Measurements from ENCODE around the gene SHE. TPM values are rescaled to one million over a fixed set of nuclear protein-coding genes. Genes with fewer than 3 reads are reported as not detected.

SHE gene
- polyA plus RNA-seq, 1 donor from 2014 or later, result 0.04 TPM

GRCh38 chr1:154430903-154431302 lies 71.3 kb downstream of the SHE start:
- Histone ChIP-seq H3K27ac (ENCODE audit: low read length) (no peak overlapping the region), H3K9ac (ENCODE audit: low read length) (no peak overlapping the region), H3F3A (ENCODE audit: insufficient read depth, low read length, poor library complexity, severe bottlenecking) (no peaks in the 10 kb centered on the region), H3K27me3 (ENCODE audit: insufficient read depth, low read depth, low read length) (no peaks in the 10 kb centered on the region), H3K79me2 (replicated peaks; ENCODE audit: insufficient read depth, low read length) (no peaks in the 10 kb centered on the region), H3K4me3 (ENCODE audit: low read length) (no peak overlapping the region), H2AFZ (ENCODE audit: low read depth, low read length) (no peak overlapping the region), H3K9me3 (ENCODE audit: low read length) (no peaks in the 10 kb centered on the region), H3K4me2 (ENCODE audit: low read length) (no peak overlapping the region), H3K9me2 (ENCODE audit: insufficient read depth, low read length) (no peaks in the 10 kb centered on the region), H4K20me1 (ENCODE audit: insufficient read depth) (no peaks in the 10 kb centered on the region), H3K36me3 (ENCODE audit: insufficient read depth, low read length) (no peaks in the 10 kb centered on the region)
- TF ChIP-seq EZH2 (IDR thresholded peaks at IDR 0.05; ENCODE audit: borderline replicate concordance, insufficient read depth, low read length, poor library complexity, severe bottlenecking) (no peak), MXI1 (conservative IDR thresholded peaks at IDR 0.05; ENCODE audit: poor library complexity, severe bottlenecking) (no peak), TAF1 (IDR thresholded peaks at IDR 0.05; ENCODE audit: low read depth) (no peak), REST (IDR thresholded peaks at IDR 0.05; ENCODE audit: borderline replicate concordance) (no peak), CTCF (IDR thresholded peaks at IDR 0.05; ENCODE audit: poor library complexity, severe bottlenecking) (no peak), POLR2AphosphoS5 (IDR thresholded peaks at IDR 0.05) (no peak), RAD21 (conservative IDR thresholded peaks at IDR 0.05) (no peak), EP300 (conservative IDR thresholded peaks at IDR 0.05; ENCODE audit: poor library complexity, severe bottlenecking) (no peak), SMC3 (conservative IDR thresholded peaks at IDR 0.05; ENCODE audit: poor library complexity) (no peak)

- Histone ChIP-seq H3K27me3 (ENCODE audit: insufficient read depth, low read depth, low read length) (no peaks in the 10 kb centered on the region), H3K9ac (ENCODE audit: low read length) (no peak overlapping the region), H3K79me2 (replicated peaks; ENCODE audit: insufficient read depth, low read length) (no peaks in the 10 kb centered on the region), H2AFZ (ENCODE audit: low read depth, low read length) (no peak overlapping the region), H3F3A (ENCODE audit: insufficient read depth, low read length, poor library complexity, severe bottlenecking) (no peaks in the 10 kb centered on the region), H4K20me1 (ENCODE audit: insufficient read depth) (no peaks in the 10 kb centered on the region), H3K9me2 (ENCODE audit: insufficient read depth, low read length) (no peaks in the 10 kb centered on the region), H3K36me3 (ENCODE audit: insufficient read depth, low read length) (no peaks in the 10 kb centered on the region), H3K4me2 (ENCODE audit: low read length) (no peak overlapping the region), H3K9me3 (ENCODE audit: low read length) (no peaks in the 10 kb centered on the region), H3K27ac (ENCODE audit: low read length) (no peak overlapping the region), H3K4me3 (ENCODE audit: low read length) (no peak overlapping the region)
- TF ChIP-seq CTCF (IDR thresholded peaks at IDR 0.05; ENCODE audit: poor library complexity, severe bottlenecking), result no peak
- no peak for TF ChIP-seq POLR2AphosphoS5 (IDR thresholded peaks at IDR 0.05)
- no peak for TF ChIP-seq RAD21 (conservative IDR thresholded peaks at IDR 0.05)
- TF ChIP-seq MXI1 (conservative IDR thresholded peaks at IDR 0.05; ENCODE audit: poor library complexity, severe bottlenecking), result no peak
- no peak for TF ChIP-seq EZH2 (IDR thresholded peaks at IDR 0.05; ENCODE audit: borderline replicate concordance, insufficient read depth, low read length, poor library complexity, severe bottlenecking)
- TF ChIP-seq EP300 (conservative IDR thresholded peaks at IDR 0.05; ENCODE audit: poor library complexity, severe bottlenecking), result no peak
- TF ChIP-seq REST (IDR thresholded peaks at IDR 0.05; ENCODE audit: borderline replicate concordance), result no peak
- TF ChIP-seq SMC3 (conservative IDR thresholded peaks at IDR 0.05; ENCODE audit: poor library complexity), result no peak
- no peak for TF ChIP-seq TAF1 (IDR thresholded peaks at IDR 0.05; ENCODE audit: low read depth)
These were observed 72.2 kb downstream of the SHE start for GRCh38 chr1:154429841-154430611.
